TTC549 (cell line): Measurements from ENCODE around the gene NTM.

ENCODE experiments used
- FAIRE-seq: peaks from 2 replicates; lab custom pipeline; 2012; peaks lifted over from hg19 to GRCh38; lab: Jason Lieb, UNC

The NTM gene

GRCh38 chr11:132026746-132027145 lies 656.3 kb downstream of the NTM start:
- FAIRE-seq = no peak

GRCh38 chr11:132028380-132029240 lies 658.2 kb downstream of the NTM start:
- FAIRE-seq = no peak

GRCh38 chr11:132030896-132031295 lies 660.5 kb downstream of the NTM start:
- no peak for FAIRE-seq

GRCh38 chr11:132032555-132032954 lies 662.1 kb downstream of the NTM start:
- no peak for FAIRE-seq

GRCh38 chr11:132033051-132033450 lies 662.6 kb downstream of the NTM start:
- no peak for FAIRE-seq

GRCh38 chr11:132035228-132035627 lies 664.8 kb downstream of the NTM start:
- no peak for FAIRE-seq

- no peak for FAIRE-seq
Observed at GRCh38 chr11:132035766-132036165, 665.4 kb downstream of the NTM start.

- FAIRE-seq = no peak
Observed at GRCh38 chr11:132036220-132036619, 665.8 kb downstream of the NTM start.

- FAIRE-seq = no peak
Observed at GRCh38 chr11:132036746-132037466, 666.5 kb downstream of the NTM start.

GRCh38 chr11:132037467-132037862 lies 667.0 kb downstream of the NTM start:
- no peak for FAIRE-seq

- no peak for FAIRE-seq
Observed at GRCh38 chr11:132037956-132038355, 667.5 kb downstream of the NTM start.

GRCh38 chr11:132039521-132039920 lies 669.1 kb downstream of the NTM start:
- FAIRE-seq = no peak

GRCh38 chr11:132042296-132042695 lies 671.9 kb downstream of the NTM start:
- no peak for FAIRE-seq

- FAIRE-seq = no peak
Observed at GRCh38 chr11:132043714-132044113, 673.3 kb downstream of the NTM start.

- no peak for FAIRE-seq
Observed at GRCh38 chr11:132045107-132045506, 674.7 kb downstream of the NTM start.

GRCh38 chr11:132046288-132046865 lies 676.0 kb downstream of the NTM start:
- no peak for FAIRE-seq

GRCh38 chr11:132047167-132047566 lies 676.8 kb downstream of the NTM start:
- FAIRE-seq = no peak

GRCh38 chr11:132048040-132048439 lies 677.6 kb downstream of the NTM start:
- FAIRE-seq = no peak

GRCh38 chr11:132049205-132049604 lies 678.8 kb downstream of the NTM start:
- no peak for FAIRE-seq

- FAIRE-seq = no peak
Observed at GRCh38 chr11:132050049-132050448, 679.6 kb downstream of the NTM start.

- FAIRE-seq = no peak
Observed at GRCh38 chr11:132050577-132051165, 680.3 kb downstream of the NTM start.

- FAIRE-seq = no peak
Observed at GRCh38 chr11:132051704-132052103, 681.3 kb downstream of the NTM start.

- no peak for FAIRE-seq
Observed at GRCh38 chr11:132052342-132052741, 681.9 kb downstream of the NTM start.
